Fibroblast of lung (primary cell): ENCODE data around the gene MRPS27.

ENCODE experiments used
- CTCF ChIP-seq, 2 donors: IDR thresholded peaks in 1 of 2; conservative IDR thresholded peaks in 1 of 2; 1 replicate in 1 of 2; 2 replicates in 1 of 2; pipeline ENCODE4 v1.5.1; 2011 to 2012; ENCODE audit warnings: low read length in 2 of 2, control low read depth in 1 of 2, inconsistent platforms in 1 of 2, low read depth in 1 of 2, mild to moderate bottlenecking in 1 of 2
- EZH2 ChIP-seq: IDR thresholded peaks from 2 replicates; pipeline ENCODE4 v1.5.1; 2012; ENCODE audit warnings: low read length, control low read depth, mild to moderate bottlenecking; ENCODE audit errors: missing control alignments

DNA sequence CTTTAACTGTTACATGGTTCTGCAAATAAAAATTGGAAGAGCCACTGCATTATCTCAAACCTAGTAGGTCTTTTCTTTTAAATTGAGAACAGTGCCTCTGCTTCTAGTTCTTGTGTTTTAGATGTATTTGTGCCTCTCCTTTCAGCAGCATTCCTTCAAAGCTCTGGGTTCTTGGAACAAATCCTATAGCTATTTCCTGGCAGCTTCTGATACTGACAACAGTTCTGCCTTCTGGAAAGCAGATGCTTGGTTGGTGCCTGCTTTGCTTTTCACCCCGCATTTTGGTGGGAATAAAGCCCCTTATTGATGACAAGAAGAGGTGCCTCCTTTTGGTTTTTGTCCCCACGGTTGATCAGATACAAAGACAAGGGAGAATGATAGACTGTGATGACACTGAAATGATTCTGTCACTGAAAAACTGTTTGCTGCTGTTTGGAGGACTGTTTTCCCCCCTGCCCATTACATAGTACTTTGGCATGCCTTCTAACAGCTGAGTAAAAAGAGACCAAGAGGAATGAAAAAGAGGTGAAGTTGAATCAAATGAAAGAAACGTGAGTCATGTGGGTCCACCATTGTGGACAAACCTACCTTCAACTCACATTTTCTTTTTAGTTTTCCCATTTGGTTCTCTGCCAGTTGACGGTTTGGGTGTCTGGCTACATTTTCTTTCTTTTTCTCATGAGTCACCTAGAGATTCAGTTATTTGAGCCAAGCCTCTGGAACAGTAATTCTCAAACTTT is 5.7 kb upstream of the MRPS27 start:
- TF ChIP-seq CTCF (conservative IDR thresholded peaks at IDR 0.05 in 1 of 2, IDR thresholded peaks at IDR 0.05 in 1 of 2; ENCODE audit: low read depth in 1 of 2, low read length in 2 of 2) (no peak), EZH2 (no peak)
